ENCODE measurements around the gene RPTOR. TPM values are rescaled to one million over a fixed set of nuclear protein-coding genes. Genes with fewer than 3 reads are reported as not detected.

The RPTOR gene
- total RNA-seq, 2 experiments from 2014 or later, result 45.3 to 49.1 TPM

- peaks cover 11% of the 10 kb centered on the region for H3K36me3 Mint-ChIP-seq (ENCODE audit: low read depth)
- TF ChIP-seq, protein P1, sequence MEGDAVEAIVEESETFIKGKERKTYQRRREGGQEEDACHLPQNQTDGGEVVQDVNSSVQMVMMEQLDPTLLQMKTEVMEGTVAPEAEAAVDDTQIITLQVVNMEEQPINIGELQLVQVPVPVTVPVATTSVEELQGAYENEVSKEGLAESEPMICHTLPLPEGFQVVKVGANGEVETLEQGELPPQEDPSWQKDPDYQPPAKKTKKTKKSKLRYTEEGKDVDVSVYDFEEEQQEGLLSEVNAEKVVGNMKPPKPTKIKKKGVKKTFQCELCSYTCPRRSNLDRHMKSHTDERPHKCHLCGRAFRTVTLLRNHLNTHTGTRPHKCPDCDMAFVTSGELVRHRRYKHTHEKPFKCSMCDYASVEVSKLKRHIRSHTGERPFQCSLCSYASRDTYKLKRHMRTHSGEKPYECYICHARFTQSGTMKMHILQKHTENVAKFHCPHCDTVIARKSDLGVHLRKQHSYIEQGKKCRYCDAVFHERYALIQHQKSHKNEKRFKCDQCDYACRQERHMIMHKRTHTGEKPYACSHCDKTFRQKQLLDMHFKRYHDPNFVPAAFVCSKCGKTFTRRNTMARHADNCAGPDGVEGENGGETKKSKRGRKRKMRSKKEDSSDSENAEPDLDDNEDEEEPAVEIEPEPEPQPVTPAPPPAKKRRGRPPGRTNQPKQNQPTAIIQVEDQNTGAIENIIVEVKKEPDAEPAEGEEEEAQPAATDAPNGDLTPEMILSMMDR (IDR thresholded peaks at IDR 0.05), result no peak
- ATAC-seq (no peak), DNase-seq (no peak)
- CTCF ChIA-PET, result interaction anchor here (0.8 to 1.4 kb wide), 4 partner anchors 22 to 172 kb away, joined by 3 to 5 read pairs (median 4); no protein-coding TSS in a partner anchor
- intact Hi-C loops (cut with micrococcal nuclease), result no loop called here
- POLR2A ChIA-PET, result interaction anchor here (0.5 to 0.6 kb wide), 2 partner anchors 54 to 69 kb away, joined by 3 read pairs; partner anchors contain the start of gene RPTOR
- H3K27ac Mint-ChIP-seq, result peak overlapping the region; percentile 53
- H3K27me3 Mint-ChIP-seq, result no peaks in the 10 kb centered on the region
- no peak overlapping the region for H3K4me3 Mint-ChIP-seq
- H3K9me3 Mint-ChIP-seq, result no peaks in the 10 kb centered on the region
- peaks cover 81% of the 10 kb centered on the region for H3K4me1 Mint-ChIP-seq (ENCODE audit: low read depth)
Measured at GRCh38 chr17:80598813-80599545, 54.3 kb downstream of the RPTOR start.

DNA sequence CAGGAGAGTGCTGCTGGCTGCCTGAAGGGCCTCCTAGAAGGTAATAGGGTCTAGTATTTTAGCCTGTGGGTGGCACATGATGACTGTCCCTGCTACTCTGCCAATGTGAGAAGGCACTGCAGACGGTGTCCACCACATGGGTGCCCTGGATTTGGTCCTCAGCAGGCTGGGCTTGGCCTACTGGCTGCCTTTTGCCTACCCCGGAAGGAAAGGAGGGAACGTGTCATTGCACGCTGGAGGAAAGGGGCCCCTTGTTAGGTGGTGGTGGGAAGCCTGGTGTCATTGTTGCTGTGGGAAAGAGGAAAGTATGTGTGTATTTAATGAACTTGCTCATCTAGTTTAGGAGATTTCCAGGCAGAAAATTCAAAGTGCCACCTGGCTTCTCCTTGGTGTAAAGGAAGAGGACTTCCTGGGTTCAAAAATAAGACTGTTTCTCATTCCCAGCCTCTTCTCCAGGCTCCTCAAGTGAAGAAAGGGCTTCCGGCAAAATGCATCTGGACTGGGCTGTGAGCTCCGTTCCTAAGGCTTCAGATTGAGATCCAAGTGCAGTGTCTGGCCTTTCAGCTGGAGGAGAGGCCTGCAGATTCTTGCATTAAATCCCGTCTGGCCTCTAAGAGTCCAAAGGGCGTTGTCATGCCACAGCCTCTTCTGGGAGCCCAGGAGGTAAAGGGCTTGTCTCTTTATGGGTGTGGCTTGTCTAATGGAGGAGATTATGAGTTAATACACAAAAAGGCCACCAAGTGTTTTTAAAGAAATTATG lies 55.1 kb downstream of the RPTOR start:
- POLR2A ChIA-PET, result no interaction called here
- CTCF ChIA-PET, result interaction anchor here (0.8 to 1.4 kb wide), 3 partner anchors 22 to 173 kb away, joined by 3 to 5 read pairs (median 3); no protein-coding TSS in a partner anchor
- intact Hi-C loops (cut with micrococcal nuclease), result no loop called here
- Mint-ChIP-seq H3K27me3 (no peaks in the 10 kb centered on the region), H3K36me3 (ENCODE audit: low read depth) (peaks cover 11% of the 10 kb centered on the region), H3K9me3 (no peaks in the 10 kb centered on the region), H3K27ac (peak overlapping the region; percentile 53), H3K4me3 (no peak overlapping the region), H3K4me1 (ENCODE audit: low read depth) (peaks cover 82% of the 10 kb centered on the region)
- DNase-seq, result no peak
- peak; percentile 27 for ATAC-seq
- TF ChIP-seq, protein P1 (IDR thresholded peaks at IDR 0.05), result no peak

GRCh38 chr17:80601146-80601545 lies 56.5 kb downstream of the RPTOR start:
- TF ChIP-seq, protein P1 (IDR thresholded peaks at IDR 0.05), result no peak
- peaks cover 82% of the 10 kb centered on the region for H3K4me1 Mint-ChIP-seq (ENCODE audit: low read depth)
- no peak overlapping the region for H3K4me3 Mint-ChIP-seq
- H3K9me3 Mint-ChIP-seq, result no peaks in the 10 kb centered on the region
- DNase-seq (no peak), ATAC-seq (no peak)
- no peak overlapping the region for H3K27ac Mint-ChIP-seq
- H3K36me3 Mint-ChIP-seq (ENCODE audit: low read depth), result peaks cover 11% of the 10 kb centered on the region
- POLR2A ChIA-PET, result no interaction called here
- CTCF ChIA-PET, result no interaction called here
- intact Hi-C loops (cut with micrococcal nuclease), result no loop called here
- no peaks in the 10 kb centered on the region for H3K27me3 Mint-ChIP-seq

GRCh38 chr17:80603396-80603795 lies 58.8 kb downstream of the RPTOR start:
- Mint-ChIP-seq H3K9me3 (no peaks in the 10 kb centered on the region), H3K4me3 (no peak overlapping the region), H3K27me3 (no peaks in the 10 kb centered on the region), H3K27ac (peak overlapping the region; percentile 30), H3K36me3 (ENCODE audit: low read depth) (peaks cover 7% of the 10 kb centered on the region), H3K4me1 (ENCODE audit: low read depth) (peaks cover 74% of the 10 kb centered on the region)
- intact Hi-C loops (cut with micrococcal nuclease), result no loop called here
- TF ChIP-seq, protein P1 (IDR thresholded peaks at IDR 0.05), result no peak
- no peak for DNase-seq
- CTCF ChIA-PET, result no interaction called here
- POLR2A ChIA-PET, result interaction anchor here (2.6 kb wide), 1 partner anchor 11 kb away, joined by 7 read pairs; no protein-coding TSS in a partner anchor
- no peak for ATAC-seq

Data from activated CD8-positive, alpha-beta T cell treated with anti-CD3 and anti-CD28 coated beads for 36 hours (primary cell).